Measurements from ENCODE around the gene PMPCA.
A peak's percentile ranks its signal among the peaks of the same experiment; 100 is the strongest.

PMPCA gene

DNA sequence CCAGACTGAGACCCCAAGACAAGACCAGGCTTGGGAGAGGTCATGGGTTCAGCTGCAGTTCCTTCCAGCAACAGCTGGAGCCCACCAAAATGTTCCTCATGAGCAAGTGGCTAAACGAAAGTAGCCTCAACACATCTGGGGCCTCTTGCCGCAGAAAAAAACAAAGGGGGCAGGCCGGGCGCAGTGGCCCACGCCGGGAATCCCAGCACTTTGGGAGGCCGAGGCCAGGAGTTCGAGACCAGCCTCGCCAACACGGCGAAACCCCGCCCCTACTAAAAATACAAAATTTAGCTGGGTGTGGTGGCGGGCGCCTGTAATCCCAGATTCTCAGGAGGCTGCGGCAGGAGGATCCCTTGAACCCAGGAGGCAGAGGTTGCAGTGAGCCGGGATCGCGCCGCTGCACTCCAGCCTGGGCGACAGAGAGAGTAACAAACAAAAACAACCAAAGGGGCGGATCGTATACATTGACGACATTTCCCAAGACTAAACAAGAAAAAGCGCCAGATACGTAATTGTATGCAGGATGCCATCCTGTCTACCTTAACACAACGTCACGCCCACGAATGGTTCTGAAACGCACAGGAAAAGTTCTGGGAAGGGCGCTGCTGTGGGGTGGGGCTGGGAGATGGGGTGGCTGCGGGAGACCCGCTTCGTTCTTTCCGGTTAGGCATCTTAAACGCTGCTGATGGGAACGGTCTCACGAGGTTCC lies 27.5 kb downstream of the PMPCA start:
- H4K91ac ChIP-seq (ENCODE audit: low read length), result no peak overlapping the region
- H3K23ac ChIP-seq (ENCODE audit: low read length in 2 of 2), result no peak overlapping the region
- no peak overlapping the region for H2BK120ac ChIP-seq (ENCODE audit: low read depth, low read length)
- WGBS, result 58% methylated on average over 31 of the region's 37 CpGs
- peak overlapping the region; percentile 84 to 91 for H3K4me3 ChIP-seq (ENCODE audit: insufficient read depth in 1 of 2, low read depth in 1 of 2, low read length in 2 of 2)
- H3K18ac ChIP-seq (ENCODE audit: low read depth in 1 of 2, low read length in 2 of 2), result peak overlapping the region in 1 of 2 experiments; percentile 80
- H3K27ac ChIP-seq (ENCODE audit: low read length, poor library complexity, severe bottlenecking), result no peak overlapping the region
- H2BK5ac ChIP-seq (ENCODE audit: low read depth, low read length, poor library complexity, severe bottlenecking), result no peak overlapping the region
- H2BK12ac ChIP-seq (ENCODE audit: low read length in 2 of 2), result no peak overlapping the region
- peak; percentile 47 for DNase-seq
- no peak overlapping the region for H2AK5ac ChIP-seq (ENCODE audit: low read length, severe bottlenecking)
- H3K9me3 ChIP-seq (ENCODE audit: control insufficient read depth, low read length), result no peaks in the 10 kb centered on the region
- no peak overlapping the region for H2BK15ac ChIP-seq (ENCODE audit: low read depth, poor library complexity, severe bottlenecking)
- H3K9ac ChIP-seq (ENCODE audit: low read length), result peak overlapping the region; percentile 87
- H2AFZ ChIP-seq (ENCODE audit: low read depth, low read length), result no peak overlapping the region
- H3K36me3 ChIP-seq (ENCODE audit: control insufficient read depth in 1 of 2, insufficient read depth in 2 of 2, low read depth in 1 of 2, low read length in 2 of 2), result peaks cover 36 to 67% of the 10 kb centered on the region in 2 experiments
- H3K4ac ChIP-seq (ENCODE audit: low read depth in 1 of 2, low read length in 2 of 2), result peak overlapping the region in 1 of 2 experiments; percentile 12
- peak overlapping the region; percentile 90 for H3K4me2 ChIP-seq (ENCODE audit: low read length, poor library complexity, severe bottlenecking)
- peak overlapping the region in 1 of 2 experiments; percentile 96 for H3K14ac ChIP-seq (ENCODE audit: low read length in 2 of 2)
- peaks cover 48% of the 10 kb centered on the region for H3K4me1 ChIP-seq (ENCODE audit: control insufficient read depth, insufficient read depth, low read depth, low read length)
- H3K79me1 ChIP-seq (replicated peaks; ENCODE audit: low read length, poor library complexity, severe bottlenecking), result peaks cover 42% of the 10 kb centered on the region
- no peaks in the 10 kb centered on the region for H3K27me3 ChIP-seq (ENCODE audit: control insufficient read depth in 1 of 2, insufficient read depth in 1 of 2, low read length in 2 of 2)
- no peak overlapping the region for H4K8ac ChIP-seq (ENCODE audit: low read length)

DNA sequence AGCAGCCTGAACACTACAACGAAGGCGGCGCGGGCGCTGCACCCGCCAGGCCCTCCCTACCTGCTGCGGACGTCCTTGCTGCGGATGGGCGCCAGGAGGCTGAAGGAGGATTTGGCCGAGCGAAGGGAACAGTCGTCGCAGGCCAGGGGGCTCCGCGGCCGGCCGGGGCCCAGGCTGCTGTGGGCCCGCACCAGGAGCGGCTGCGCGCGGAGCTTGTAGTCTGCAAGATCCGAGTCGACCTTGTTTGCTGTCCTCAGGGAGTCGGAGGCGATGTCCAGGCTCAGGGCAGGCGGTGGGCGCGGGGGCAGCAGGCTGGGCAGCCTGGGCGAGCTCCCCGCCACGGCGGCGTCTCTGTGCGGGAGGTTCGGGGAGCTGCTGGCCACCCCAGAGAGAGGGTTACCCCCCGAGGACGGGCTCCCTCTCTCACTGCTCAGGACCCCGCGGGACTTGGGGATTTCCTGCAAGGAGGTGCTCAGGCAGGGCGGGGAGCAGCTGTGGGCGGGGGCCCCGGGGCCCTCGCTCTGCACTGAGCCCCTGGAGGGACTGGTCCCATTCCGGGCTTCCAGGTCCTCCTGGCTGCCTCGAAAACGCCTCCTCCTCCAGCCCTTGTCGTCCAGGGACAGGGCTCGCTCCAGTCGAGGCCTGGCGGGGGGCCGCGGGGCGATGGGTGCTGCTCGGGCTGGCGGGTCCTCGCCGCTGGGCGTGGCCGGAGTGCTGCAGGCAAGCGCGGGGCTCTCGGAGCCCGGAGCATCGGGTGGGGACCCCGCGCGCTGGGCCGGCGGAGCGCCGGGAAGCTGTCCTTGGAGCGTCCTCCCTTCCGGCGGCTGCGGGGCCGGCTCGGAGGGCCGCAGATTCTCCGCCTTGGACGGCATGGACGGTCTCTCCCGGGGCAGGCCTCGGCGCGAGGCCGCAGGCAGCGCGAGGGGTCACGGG lies 28.4 kb downstream of the PMPCA start:
- Histone ChIP-seq H3K27me3 (ENCODE audit: control insufficient read depth in 1 of 2, insufficient read depth in 1 of 2, low read length in 2 of 2) (no peaks in the 10 kb centered on the region), H4K91ac (ENCODE audit: low read length) (peak overlapping the region; percentile 56), H2AK5ac (ENCODE audit: low read length, severe bottlenecking) (no peak overlapping the region), H3K23ac (ENCODE audit: low read length in 2 of 2) (peak overlapping the region; percentile 15 to 95), H3K14ac (ENCODE audit: low read length in 2 of 2) (peak overlapping the region in 1 of 2 experiments; percentile 96), H3K36me3 (ENCODE audit: control insufficient read depth in 1 of 2, insufficient read depth in 2 of 2, low read depth in 1 of 2, low read length in 2 of 2) (peaks cover 44 to 67% of the 10 kb centered on the region in 2 experiments), H2BK120ac (ENCODE audit: low read depth, low read length) (peak overlapping the region; percentile 11), H3K4me3 (ENCODE audit: insufficient read depth in 1 of 2, low read depth in 1 of 2, low read length in 2 of 2) (peak overlapping the region; percentile 84 to 91), H2BK5ac (ENCODE audit: low read depth, low read length, poor library complexity, severe bottlenecking) (no peak overlapping the region), H2AFZ (ENCODE audit: low read depth, low read length) (peak overlapping the region; percentile 15), H3K4me2 (ENCODE audit: low read length, poor library complexity, severe bottlenecking) (peak overlapping the region; percentile 90), H2BK15ac (ENCODE audit: low read depth, poor library complexity, severe bottlenecking) (no peak overlapping the region), H3K79me1 (replicated peaks; ENCODE audit: low read length, poor library complexity, severe bottlenecking) (peaks cover 38% of the 10 kb centered on the region), H3K9me3 (ENCODE audit: control insufficient read depth, low read length) (no peaks in the 10 kb centered on the region), H3K18ac (ENCODE audit: low read depth in 1 of 2, low read length in 2 of 2) (peak overlapping the region; percentile 30 to 80), H3K4me1 (ENCODE audit: control insufficient read depth, insufficient read depth, low read depth, low read length) (peaks cover 48% of the 10 kb centered on the region), H3K9ac (ENCODE audit: low read length) (peak overlapping the region; percentile 87), H2BK12ac (ENCODE audit: low read length in 2 of 2) (peak overlapping the region in 1 of 2 experiments; percentile 45), H3K27ac (ENCODE audit: low read length, poor library complexity, severe bottlenecking) (no peak overlapping the region), H4K8ac (ENCODE audit: low read length) (no peak overlapping the region), H3K4ac (ENCODE audit: low read depth in 1 of 2, low read length in 2 of 2) (peak overlapping the region in 1 of 2 experiments; percentile 95)
- DNase-seq, result peak; percentile 52
- under 1% methylated on average over 69 of the region's 91 CpGs for WGBS

DNA sequence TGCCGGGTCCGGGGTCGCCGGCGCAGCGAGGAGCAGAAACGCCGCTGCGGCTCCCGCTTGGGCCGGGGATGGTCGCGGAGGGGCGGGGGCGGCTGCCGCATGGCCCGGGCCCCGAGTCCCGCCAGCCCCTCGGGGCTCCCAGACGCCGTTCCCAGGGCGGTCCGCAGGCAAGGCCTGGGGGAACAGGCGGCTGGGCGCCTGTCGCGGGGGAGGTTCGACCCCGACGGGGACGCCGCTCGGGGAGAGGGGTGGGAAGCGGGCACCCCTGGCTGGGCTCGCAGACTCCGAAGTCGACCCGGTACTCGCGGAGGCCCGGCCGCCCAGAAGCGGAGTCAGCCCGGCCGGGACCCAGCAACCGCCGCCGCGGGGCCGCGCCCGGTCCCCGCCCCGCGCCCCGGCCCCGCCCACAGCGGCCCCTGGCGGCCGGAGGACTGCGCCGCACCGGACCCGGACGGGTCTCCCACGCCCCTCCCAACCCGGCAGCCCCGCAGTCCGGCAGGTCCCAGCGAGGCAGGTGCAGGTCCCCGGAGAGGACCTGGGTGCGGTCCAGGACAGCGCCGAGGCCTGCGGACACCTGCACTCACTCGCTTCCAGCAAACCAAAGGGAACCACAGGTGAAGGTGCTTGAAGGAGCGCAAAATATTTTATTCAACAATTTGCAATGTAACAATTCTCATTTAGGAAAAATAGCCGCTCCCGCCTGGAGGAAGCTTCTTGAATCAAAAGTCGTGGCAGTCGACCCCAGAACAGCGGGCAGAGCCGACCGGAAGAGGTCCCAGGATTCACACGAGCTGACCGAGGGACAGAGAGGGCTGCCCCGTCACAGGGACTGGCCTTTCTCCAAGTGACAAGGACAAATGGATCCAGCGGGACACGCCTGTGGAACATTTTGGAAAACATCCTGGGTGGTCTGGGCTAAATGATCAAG lies 29.3 kb downstream of the PMPCA start, which contains the start of gene INPP5E:
Gene INPP5E, minus strand, starts transcription at position 365 of the 928 bp plus-strand sequence. CDS start 426 bp downstream, outside the sequence.
- Histone ChIP-seq H2BK12ac (ENCODE audit: low read length in 2 of 2) (peak within 1 kb of the TSS in 1 of 2 experiments; percentile 45), H3K27me3 (ENCODE audit: control insufficient read depth in 1 of 2, insufficient read depth in 1 of 2, low read length in 2 of 2) (no peaks in the 10 kb centered on the region), H3K14ac (ENCODE audit: low read length in 2 of 2) (peak within 1 kb of the TSS in 1 of 2 experiments; percentile 96), H3K4ac (ENCODE audit: low read depth in 1 of 2, low read length in 2 of 2) (peak within 1 kb of the TSS in 1 of 2 experiments; percentile 95), H3K23ac (ENCODE audit: low read length in 2 of 2) (peak within 1 kb of the TSS; percentile 15 to 95), H3K4me1 (ENCODE audit: control insufficient read depth, insufficient read depth, low read depth, low read length) (peaks cover 43% of the 10 kb centered on the region), H2AFZ (ENCODE audit: low read depth, low read length) (peak within 1 kb of the TSS; percentile 15), H2BK15ac (ENCODE audit: low read depth, poor library complexity, severe bottlenecking) (no peak within 1 kb of the TSS), H2AK5ac (ENCODE audit: low read length, severe bottlenecking) (no peak within 1 kb of the TSS), H3K9ac (ENCODE audit: low read length) (peak within 1 kb of the TSS; percentile 87), H3K9me3 (ENCODE audit: control insufficient read depth, low read length) (no peaks in the 10 kb centered on the region), H3K18ac (ENCODE audit: low read depth in 1 of 2, low read length in 2 of 2) (peak within 1 kb of the TSS; percentile 30 to 86), H3K79me1 (replicated peaks; ENCODE audit: low read length, poor library complexity, severe bottlenecking) (peaks cover 35% of the 10 kb centered on the region), H3K27ac (ENCODE audit: low read length, poor library complexity, severe bottlenecking) (no peak within 1 kb of the TSS), H4K91ac (ENCODE audit: low read length) (peak within 1 kb of the TSS; percentile 56), H3K4me3 (ENCODE audit: insufficient read depth in 1 of 2, low read depth in 1 of 2, low read length in 2 of 2) (peak within 1 kb of the TSS; percentile 84 to 91), H2BK5ac (ENCODE audit: low read depth, low read length, poor library complexity, severe bottlenecking) (no peak within 1 kb of the TSS), H3K36me3 (ENCODE audit: control insufficient read depth in 1 of 2, insufficient read depth in 2 of 2, low read depth in 1 of 2, low read length in 2 of 2) (peaks cover 53 to 67% of the 10 kb centered on the region in 2 experiments), H3K4me2 (ENCODE audit: low read length, poor library complexity, severe bottlenecking) (peak within 1 kb of the TSS; percentile 90), H4K8ac (ENCODE audit: low read length) (no peak within 1 kb of the TSS), H2BK120ac (ENCODE audit: low read depth, low read length) (peak within 1 kb of the TSS; percentile 11)
- DNase-seq, result peak; percentile 70
- 9% methylated on average over 65 of the region's 90 CpGs for WGBS
